Forelimb muscle (tissue), 1 donor: Measurements from ENCODE around the gene USP3. TPM values are rescaled to one million over a fixed set of nuclear protein-coding genes. Genes with fewer than 3 reads are reported as not detected.
"Not testable (repeated sequence)": the region's sequence is repeated elsewhere in the genome, so short reads cannot be mapped to it uniquely, and the experiment has no call there.

ENCODE experiments used
- DNase-seq: peaks from one replicate; pipeline ENCODE4 v3.0.0-alpha.2; 2013; ENCODE audit warnings: low read depth
- polyA plus RNA-seq: library from polyadenylated mRNA; unstranded; fragments of 120-200 nt; gene quantifications from one replicate; pipeline ENCODE4 v1.2.1, GENCODE V29; 2013; ENCODE audit not compliant: insufficient read length

USP3 gene
- polyA plus RNA-seq, 1 donor, result 22.1 TPM

- no peak for DNase-seq
Measured at GRCh38 chr15:63512148-63512547, 7.8 kb downstream of the USP3 start.

DNA sequence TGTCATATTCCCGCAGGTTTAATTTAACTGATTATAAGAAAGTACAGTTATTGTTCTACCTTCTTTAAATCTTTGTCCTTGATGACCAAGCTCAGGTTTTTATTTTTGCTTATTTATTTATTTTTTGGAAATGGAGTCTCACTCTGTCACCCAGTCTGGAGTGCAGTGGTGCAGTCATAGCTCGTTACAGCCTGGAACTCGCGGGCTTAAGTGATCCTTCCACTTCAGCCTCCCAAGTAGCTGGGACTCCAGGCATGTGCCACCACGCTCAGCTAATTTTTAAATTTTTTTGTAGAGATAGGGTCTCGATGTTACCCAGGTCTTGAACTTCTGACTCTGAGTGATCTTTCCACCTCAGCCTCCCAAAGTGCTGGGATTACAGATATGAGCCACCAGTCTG lies 8.9 kb downstream of the USP3 start:
- no peak for DNase-seq

DNA sequence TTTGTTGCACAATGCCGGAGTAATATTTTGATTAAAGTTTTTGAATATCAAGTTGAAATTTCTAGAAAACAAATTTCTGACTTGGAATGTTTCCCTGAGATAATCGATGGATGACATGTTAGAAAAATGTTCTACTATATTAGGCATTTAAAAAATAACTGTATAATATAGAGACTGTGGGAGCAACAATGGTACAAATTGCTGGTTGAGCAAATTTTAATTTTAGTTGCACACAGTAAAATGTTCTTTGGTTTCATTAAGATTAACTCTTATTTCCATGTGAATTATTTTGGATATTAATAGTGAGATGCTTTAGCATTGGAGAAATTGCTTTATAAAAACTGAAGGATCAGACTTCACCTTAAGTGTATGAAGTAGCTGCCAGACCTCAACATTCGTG lies 9.3 kb downstream of the USP3 start:
- DNase-seq, result no peak

DNA sequence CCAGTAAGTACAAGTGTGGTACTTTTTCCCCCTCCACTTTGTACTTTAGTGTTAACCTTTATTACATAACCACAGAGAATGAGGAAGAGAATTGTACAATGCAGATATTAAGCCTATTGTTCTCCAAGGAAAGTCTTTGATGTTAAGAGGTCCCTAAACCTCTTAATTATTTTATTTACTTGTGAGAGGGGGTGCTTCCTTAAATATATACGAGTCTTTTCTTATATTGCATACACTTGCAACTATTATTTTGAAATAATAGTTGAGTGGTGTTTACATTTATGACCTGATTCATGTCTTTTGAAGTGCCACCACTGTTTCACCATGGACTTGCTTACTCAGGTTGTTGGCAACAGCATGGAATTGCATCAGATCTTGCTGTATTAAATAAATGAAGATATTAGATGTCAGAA lies 10.1 kb downstream of the USP3 start:
- DNase-seq, result no peak

GRCh38 chr15:63517202-63517601 lies 12.8 kb downstream of the USP3 start:
- DNase-seq, result no peak

DNA sequence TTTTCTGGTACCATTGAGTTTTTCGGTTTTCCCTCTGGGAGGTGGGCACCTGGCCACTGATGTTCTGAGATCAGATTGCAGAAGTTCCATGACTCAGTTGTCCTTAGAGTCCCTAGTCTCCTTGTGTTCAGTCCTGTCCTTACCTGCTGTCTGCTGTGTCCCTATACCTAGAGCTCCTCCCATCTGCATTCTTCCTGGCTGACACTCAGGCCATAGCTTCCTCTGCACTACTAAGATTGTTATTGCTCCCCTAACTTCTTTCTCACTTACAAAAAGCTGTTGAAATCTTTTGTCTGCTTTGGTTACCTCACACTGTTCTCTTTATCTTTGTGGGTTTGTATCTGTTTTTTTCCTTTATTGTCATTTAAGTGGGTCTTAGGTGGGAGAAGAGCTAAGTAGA lies 13.2 kb downstream of the USP3 start:
- DNase-seq, result no peak

- no peak for DNase-seq
Measured at GRCh38 chr15:63519041-63519440, 14.6 kb downstream of the USP3 start.

- DNase-seq, result no peak
Measured at GRCh38 chr15:63519548-63520178, 15.3 kb downstream of the USP3 start.

- not testable (repeated sequence) for DNase-seq
Measured at GRCh38 chr15:63520462-63520861, 16.1 kb downstream of the USP3 start.

DNA sequence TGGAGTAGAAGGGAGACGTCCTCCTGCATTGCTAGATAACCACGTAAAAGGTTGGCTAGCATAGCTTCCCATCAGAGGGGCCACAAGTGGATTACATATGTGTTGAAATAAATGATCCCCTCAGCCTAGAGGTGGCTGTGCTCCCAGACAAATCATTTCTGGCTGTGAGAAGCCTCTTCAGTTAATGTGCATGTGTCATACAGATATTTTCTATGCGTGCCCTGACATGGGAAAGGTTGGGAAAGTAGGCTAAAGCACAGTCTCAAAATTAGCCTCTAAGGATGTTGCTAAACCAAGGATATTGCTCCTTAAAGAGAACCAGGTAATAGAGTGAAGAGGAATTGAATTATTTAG lies 17.8 kb downstream of the USP3 start:
- no peak for DNase-seq

DNA sequence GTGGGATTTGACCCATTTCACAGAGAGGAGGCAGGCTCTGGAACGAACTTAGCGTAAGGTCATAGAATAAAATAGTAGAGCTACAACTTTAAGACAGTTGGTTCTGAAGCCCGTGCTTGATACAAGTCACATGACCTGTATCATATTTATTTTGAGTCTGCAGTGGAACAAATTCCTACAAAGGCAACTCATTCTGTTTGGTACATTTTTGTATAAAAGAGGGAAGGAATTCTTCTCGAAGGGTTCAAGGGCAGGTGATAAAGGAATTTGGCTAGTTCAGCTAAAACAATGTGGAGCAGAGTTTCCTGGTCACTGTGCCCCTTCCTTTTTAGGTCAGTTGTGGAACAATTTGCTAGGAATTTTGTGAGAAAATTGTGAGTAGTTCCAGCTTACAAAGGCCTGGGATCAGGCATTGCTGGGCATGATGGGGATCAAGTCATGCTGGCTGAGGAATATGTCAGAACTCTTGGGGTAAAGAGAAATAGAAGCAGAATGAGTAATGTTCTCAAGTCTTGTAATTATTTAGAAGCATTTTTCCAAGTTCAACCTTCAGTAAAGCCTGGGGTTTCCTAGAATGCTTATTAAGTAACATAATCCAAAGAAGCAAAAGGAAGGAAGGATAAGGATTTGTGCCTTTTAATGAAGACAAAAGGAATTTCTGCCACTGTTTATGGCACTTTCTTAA lies 19.1 kb downstream of the USP3 start:
- DNase-seq, result no peak

DNA sequence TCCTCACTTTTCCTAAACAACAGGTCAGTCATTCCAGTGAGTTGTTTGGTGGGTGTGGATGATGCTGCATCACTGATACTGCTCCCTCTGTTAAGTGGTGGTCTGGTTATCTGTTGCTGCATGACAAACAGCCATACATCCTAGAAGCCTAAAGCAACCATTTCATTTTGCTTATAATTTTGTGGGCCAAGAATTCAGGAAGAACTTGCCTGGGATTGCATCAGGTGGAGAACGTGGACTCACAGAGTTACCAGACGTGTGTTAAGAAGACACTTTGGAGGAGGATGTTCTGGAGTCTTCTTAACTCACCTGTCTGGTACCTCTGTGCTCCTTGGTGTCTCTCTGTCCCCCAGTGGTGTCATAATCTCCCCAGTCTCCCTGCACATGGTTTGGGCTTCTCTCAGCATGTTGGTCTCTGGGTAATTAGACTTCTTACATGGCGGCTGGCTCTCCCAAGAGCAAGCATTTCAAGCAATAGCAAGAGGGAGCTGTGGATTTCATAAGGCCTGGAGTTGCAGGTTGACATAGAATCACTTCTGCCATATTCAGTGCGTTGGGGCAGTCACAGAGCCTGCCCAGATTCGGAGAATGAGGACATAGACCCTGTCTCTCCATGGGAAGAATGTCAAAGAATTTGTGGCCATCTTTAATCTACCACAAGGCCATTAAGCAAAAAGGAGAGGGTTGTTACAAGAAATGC lies 20.1 kb downstream of the USP3 start:
- no peak for DNase-seq

DNA sequence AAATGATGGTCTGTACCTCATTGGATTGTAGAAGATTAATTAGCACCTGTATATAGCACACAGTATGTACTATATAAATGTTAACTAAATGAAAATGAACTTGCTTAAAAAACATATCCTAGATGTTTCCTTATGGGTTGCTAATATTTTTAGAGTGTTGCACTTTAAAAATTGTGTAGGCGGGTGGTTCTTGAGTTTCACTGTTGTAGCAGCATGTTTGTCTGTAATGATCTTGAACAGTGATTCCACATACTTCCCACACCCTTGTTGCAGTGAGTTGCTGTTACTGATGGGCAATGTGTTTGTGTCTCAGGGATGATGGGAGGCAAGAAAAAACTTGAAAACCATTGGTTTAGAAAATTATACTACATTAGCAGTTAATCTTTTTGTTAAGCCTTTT lies 22.0 kb downstream of the USP3 start:
- DNase-seq, result no peak

GRCh38 chr15:63528138-63528659 lies 23.8 kb downstream of the USP3 start:
- no peak for DNase-seq

DNA sequence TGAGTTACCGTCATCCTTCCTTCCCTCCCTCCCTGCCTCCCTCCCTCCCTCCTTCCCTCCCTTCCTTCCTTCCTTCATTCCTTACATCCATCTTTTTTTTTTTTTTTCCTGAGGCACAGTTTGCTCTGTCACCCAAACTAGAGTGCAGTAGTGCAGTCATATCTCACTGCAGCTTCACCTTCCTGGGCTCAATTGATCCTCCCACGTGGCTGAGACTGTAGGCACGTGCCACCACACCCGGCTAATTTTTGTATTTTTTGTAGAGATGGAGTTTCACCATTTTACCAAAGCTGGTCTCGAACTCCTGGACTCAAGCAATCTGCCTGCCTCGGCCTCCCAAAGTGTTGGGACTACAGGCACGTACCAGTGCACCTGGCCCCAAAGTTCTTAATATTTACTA lies 25.8 kb downstream of the USP3 start:
- no peak for DNase-seq

DNA sequence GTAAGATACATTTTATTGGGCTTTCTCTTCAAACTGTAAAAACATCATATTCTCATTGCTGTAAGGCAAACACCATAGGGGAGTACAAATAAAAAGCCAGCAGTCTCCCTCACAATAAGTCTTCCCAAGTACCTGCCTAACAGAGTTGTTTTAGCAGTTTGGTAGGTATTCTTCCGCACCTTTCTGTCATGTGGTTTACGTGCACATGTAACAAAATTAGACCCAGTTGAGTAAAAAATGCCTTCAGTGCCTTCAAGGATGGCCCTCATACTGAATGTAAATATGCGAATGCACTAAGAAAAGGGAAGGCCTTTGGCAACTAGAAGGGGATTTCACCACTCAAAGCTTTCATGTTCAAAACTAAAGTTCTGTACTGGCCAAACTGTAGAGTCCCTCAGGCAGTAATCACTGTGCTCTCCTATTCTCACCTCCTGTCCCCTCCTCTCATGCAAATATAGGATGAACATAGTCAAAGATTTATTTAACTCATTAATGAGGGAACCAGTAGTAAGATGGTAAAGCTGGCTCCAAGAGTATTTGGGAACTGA lies 26.4 kb downstream of the USP3 start:
- DNase-seq, result no peak

- DNase-seq, result no peak
Measured at GRCh38 chr15:63531586-63531985, 27.2 kb downstream of the USP3 start.

DNA sequence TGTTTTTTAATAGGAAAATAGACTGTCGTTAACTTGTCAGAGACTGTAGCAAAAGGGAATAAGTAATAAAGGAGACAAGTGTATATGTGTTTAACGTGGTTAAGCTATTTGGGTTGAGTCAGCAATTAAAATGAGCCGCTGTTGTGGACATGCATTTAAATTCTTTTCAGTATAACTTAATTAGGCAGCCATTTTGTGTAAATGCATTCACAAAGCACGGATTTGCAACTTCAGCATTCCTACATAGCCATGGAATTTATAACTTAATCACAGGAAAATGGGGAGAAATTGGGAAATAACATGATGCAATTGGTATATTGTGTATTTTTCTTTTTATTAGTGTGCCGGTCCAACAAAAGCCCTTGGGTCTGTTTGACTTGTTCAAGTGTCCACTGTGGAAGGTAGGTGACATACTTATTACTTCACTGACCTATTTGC lies 27.9 kb downstream of the USP3 start:
- no peak for DNase-seq

DNA sequence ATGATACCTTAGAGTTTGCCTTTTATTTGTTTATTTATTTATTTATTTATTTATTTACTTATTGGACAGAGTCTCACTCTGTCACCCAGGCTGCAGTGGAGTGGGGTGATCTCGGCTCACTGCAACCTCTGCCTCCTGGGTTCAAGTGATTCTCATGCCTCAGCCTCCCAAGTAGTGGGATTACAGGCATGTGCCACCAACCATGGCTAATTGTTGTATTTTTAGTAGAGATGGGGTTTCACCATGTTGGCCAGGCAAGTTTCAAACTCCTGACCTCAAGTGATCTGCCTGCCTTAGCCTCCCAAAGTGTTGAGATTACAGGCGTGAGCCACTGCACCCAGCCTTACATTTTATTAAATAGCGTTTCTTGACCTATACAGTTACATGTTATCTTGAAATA lies 30.5 kb downstream of the USP3 start:
- not testable (repeated sequence) for DNase-seq

DNA sequence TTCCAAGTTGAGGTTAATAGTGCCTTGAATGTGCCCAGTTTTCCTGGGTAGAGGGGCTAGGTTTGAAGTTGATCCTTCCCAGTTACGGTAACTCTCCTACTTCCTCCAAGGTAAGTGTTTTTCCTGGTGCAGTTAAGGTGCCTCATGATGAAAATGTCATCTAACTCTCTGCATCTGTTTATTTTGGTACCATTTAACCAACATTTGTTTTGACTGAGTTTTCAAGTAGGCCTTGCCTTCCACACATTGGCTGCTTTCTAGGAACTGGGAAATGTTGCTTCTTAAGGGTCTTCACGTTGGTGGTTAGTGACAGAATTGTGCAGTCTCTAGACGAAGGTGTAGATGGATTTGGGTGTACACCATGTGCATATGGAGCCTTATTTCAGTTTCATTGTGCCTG lies 31.3 kb downstream of the USP3 start:
- no peak for DNase-seq

DNA sequence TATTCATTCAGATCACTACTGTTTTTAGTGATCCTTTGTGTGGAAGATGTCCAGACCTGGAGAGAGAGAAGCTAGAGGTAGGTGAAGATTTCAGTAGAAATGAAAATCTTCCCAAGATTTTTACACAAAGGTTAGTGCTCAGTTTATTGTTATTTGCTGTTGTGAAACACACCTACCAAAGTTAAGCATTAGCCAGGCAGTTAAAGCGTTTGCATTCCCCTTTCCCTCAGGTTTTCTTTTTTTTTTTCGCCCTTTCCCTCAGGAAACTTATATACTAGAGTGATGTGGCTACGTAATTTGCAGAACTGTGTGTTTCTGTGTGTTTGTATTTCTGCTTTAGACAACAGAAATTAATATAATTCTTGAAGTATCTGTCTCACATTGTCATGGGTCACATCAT lies 34.5 kb downstream of the USP3 start:
- no peak for DNase-seq

GRCh38 chr15:63539521-63539920 lies 35.1 kb downstream of the USP3 start:
- no peak for DNase-seq

GRCh38 chr15:63539998-63540397 lies 35.6 kb downstream of the USP3 start:
- DNase-seq, result no peak
